Naive B cell (primary cell): Measurements from ENCODE around the gene RSBN1L. TPM values are rescaled to one million over a fixed set of nuclear protein-coding genes. Genes with fewer than 3 reads are reported as not detected.
"Not testable (repeated sequence)": the region's sequence is repeated elsewhere in the genome, so short reads cannot be mapped to it uniquely, and the experiment has no call there.

Experiments used
- ATAC-seq, 2 donors: fragments of 150-1000 bp; cut with Tn5 transposase; 2 replicates each; pipeline ENCODE4 v1.10.0; 2021; ENCODE audit warnings: low read depth in 2 of 2, mild to moderate bottlenecking in 2 of 2, moderate library complexity in 2 of 2
- DNase-seq: peaks from one replicate; pipeline ENCODE4 v3.0.0; 2022
- H3K27ac Mint-ChIP-seq, 6 donors: one replicate each; pipeline ENCODE4 v1.8.0; 2020 to 2022; ENCODE audit warnings: mild to moderate bottlenecking in 6 of 6, mixed read lengths in 6 of 6, moderate library complexity in 5 of 6, inconsistent platforms in 2 of 6
- H3K27me3 Mint-ChIP-seq, 3 donors: one replicate each; pipeline ENCODE4 v1.8.0; 2021 to 2022; ENCODE audit warnings: mixed read lengths in 3 of 3, mild to moderate bottlenecking in 1 of 3
- H3K36me3 Mint-ChIP-seq, 2 donors: one replicate each; pipeline ENCODE4 v1.8.0; 2020 to 2022; ENCODE audit warnings: mixed read lengths in 2 of 2, inconsistent platforms in 1 of 2, mild to moderate bottlenecking in 1 of 2
- H3K4me1 Mint-ChIP-seq, 3 donors: one replicate each; pipeline ENCODE4 v1.8.0; 2020 to 2022; ENCODE audit warnings: mixed read lengths in 3 of 3, inconsistent platforms in 1 of 3, mild to moderate bottlenecking in 1 of 3, moderate library complexity in 1 of 3
- H3K4me3 Mint-ChIP-seq, 8 donors: one replicate each; pipeline ENCODE4 v1.8.0; 2020 to 2022; ENCODE audit warnings: mild to moderate bottlenecking in 8 of 8, mixed read lengths in 8 of 8, moderate library complexity in 8 of 8, inconsistent platforms in 2 of 8
- H3K9me3 Mint-ChIP-seq, 7 donors: one replicate each; pipeline ENCODE4 v1.8.0; 2020 to 2022; ENCODE audit warnings: mixed read lengths in 7 of 7, mild to moderate bottlenecking in 5 of 7, inconsistent platforms in 2 of 7, moderate library complexity in 1 of 7
- polyA plus RNA-seq, 6 donors: library from polyadenylated mRNA; unstranded; fragments of 300-500 nt; fragmentation: Illumina TruSeq; gene quantifications; one replicate each; pipeline ENCODE4 v1.2.3, GENCODE V29; 2021; ENCODE audit warnings: low read depth in 6 of 6

Gene RSBN1L
- 10 to 100 TPM in 1 of 6 donors, 1 to 10 TPM in 5; 4.8 to 10.1 (median 9.2) TPM for polyA plus RNA-seq

DNA sequence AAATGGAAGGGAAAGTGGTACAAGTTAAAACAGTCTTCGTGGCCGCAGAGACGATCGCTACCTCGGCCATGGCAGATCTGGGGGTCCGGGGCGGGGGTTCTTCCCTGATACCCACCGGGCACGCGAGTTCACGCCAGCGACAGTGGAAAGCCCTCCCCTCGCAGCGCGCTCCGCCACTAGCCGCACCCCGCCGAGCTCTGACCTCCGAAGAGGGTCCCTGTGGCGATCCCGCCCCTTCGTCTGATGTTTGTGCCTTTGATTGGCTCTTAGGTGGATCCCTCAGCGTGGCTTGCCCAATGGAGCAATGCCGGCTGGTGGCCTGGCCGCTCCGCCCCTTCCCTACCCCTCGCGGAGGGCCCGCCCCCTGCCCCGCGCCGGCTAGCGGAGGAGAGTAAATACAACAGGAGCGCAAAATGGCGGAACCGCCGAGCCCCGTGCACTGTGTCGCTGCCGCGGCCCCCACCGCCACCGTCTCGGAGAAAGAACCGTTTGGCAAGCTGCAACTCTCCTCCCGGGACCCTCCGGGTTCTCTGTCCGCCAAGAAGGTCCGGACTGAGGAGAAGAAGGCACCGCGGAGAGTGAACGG lies at the start of gene RSBN1L:
RSBN1L (plus strand) TSS at position 403 of the 586 bp plus-strand sequence; CDS start at position 414, 11 bp downstream.
- no peaks in the 10 kb centered on the region for H3K9me3 Mint-ChIP-seq
- peaks cover 28 to 53% (median 36%) of the 10 kb centered on the region in 3 donors for H3K4me1 Mint-ChIP-seq
- H3K27me3 Mint-ChIP-seq, result no peaks in the 10 kb centered on the region
- peak within 1 kb of the TSS; percentile 89 to 100 (median 98) for H3K4me3 Mint-ChIP-seq
- DNase-seq (peak; percentile 98), ATAC-seq (peak; percentile 93)
- H3K36me3 Mint-ChIP-seq, result peaks cover 1 to 3% of the 10 kb centered on the region in 2 donors
- H3K27ac Mint-ChIP-seq, result peak within 1 kb of the TSS; percentile 88 to 97 (median 96)

- no peak overlapping the region for H3K4me3 Mint-ChIP-seq
- ATAC-seq, result no peak
- H3K27ac Mint-ChIP-seq, result peak overlapping the region in 1 of 6 donors; percentile 28
Observed at GRCh38 chr7:77648742-77649338, 47.4 kb upstream of the RSBN1L start.

GRCh38 chr7:77649716-77650349 lies 46.4 kb upstream of the RSBN1L start:
- ATAC-seq (no peak), DNase-seq (no peak)
- H3K27me3 Mint-ChIP-seq, result no peaks in the 10 kb centered on the region
- H3K36me3 Mint-ChIP-seq, result no peaks in the 10 kb centered on the region
- no peaks in the 10 kb centered on the region for H3K9me3 Mint-ChIP-seq
- H3K4me3 Mint-ChIP-seq, result no peak overlapping the region
- peaks cover 0 to 2% (median 0%) of the 10 kb centered on the region in 3 donors for H3K4me1 Mint-ChIP-seq
- H3K27ac Mint-ChIP-seq, result no peak overlapping the region

More at GRCh38 chr7:77648742-77649338, 47.4 kb upstream of the RSBN1L start:
- Mint-ChIP-seq H3K4me1 (peaks cover 0 to 2% (median 0%) of the 10 kb centered on the region in 3 donors), H3K9me3 (no peaks in the 10 kb centered on the region), H3K27me3 (no peaks in the 10 kb centered on the region), H3K36me3 (no peaks in the 10 kb centered on the region)
- no peak for DNase-seq

GRCh38 chr7:77651575-77652162 lies 44.6 kb upstream of the RSBN1L start:
- Mint-ChIP-seq H3K9me3 (no peaks in the 10 kb centered on the region), H3K27me3 (no peaks in the 10 kb centered on the region), H3K4me1 (no peaks in the 10 kb centered on the region), H3K36me3 (no peaks in the 10 kb centered on the region), H3K27ac (no peak overlapping the region), H3K4me3 (no peak overlapping the region)
- DNase-seq (peak; percentile 30), ATAC-seq (no peak)

DNA sequence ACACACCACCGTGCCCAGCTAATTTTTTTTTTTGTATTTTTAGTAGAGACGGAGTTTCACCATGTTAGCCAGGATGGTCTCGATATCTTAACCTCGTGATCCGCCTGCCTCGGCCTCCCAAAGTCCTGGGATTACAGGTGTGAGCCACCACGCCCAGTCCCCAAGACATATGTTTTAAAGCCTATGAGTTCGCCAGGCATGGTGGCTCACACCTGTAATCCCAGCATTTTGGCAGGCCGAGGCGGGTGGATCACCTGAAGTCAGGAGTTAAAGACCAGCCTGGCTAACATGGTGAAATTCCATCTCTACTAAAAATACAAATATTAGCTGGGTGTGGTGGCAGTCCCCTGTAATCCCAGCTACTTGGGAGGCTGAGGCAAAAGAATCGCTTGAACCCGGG lies 43.4 kb upstream of the RSBN1L start:
- H3K27ac Mint-ChIP-seq, H3K4me3 Mint-ChIP-seq, DNase-seq, H3K9me3 Mint-ChIP-seq, ATAC-seq, H3K27me3 Mint-ChIP-seq, H3K4me1 Mint-ChIP-seq, H3K36me3 Mint-ChIP-seq: not testable (repeated sequence)

DNA sequence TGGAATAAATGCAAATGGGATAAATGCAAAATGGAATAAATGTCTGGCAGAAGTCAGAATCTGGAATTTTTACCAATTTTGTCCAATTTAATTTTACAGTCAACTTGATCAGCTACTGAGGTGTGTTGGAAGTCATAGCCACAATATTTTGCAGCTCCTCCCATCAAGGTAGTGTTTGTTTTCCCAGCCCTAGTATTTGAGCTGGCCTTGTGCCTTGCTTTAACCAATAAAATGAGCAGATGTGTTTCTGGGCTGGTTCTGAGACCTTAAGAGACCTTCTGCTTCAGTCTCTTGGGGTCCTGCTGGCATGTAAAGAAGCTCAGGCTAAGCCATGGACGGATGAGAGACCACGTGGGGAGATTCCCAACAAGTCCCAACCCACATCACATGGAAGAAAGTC lies 42.7 kb upstream of the RSBN1L start:
- no peak for ATAC-seq
- H3K4me1 Mint-ChIP-seq, result no peaks in the 10 kb centered on the region
- DNase-seq, result no peak
- H3K9me3 Mint-ChIP-seq, result no peaks in the 10 kb centered on the region
- no peak overlapping the region for H3K4me3 Mint-ChIP-seq
- H3K27ac Mint-ChIP-seq, result no peak overlapping the region
- no peaks in the 10 kb centered on the region for H3K36me3 Mint-ChIP-seq
- no peaks in the 10 kb centered on the region for H3K27me3 Mint-ChIP-seq

DNA sequence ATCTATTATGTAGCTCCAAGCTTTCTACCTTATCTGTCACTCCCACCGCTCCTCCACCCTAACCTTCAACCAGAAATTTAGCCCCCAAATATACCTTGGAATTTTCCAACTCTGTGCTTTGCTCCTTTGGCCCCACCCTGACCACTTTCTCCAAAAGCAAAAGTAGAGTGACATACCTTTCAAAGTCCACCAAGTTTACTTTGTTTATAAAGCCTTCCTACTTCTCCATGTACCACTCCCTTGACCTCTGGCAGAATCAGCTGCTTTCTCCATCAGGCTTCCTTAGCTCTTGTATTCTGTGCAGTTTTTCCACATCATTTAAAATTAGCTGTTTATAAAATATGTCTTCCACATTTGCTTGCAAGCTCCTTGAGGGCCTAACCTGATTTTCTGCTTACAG lies 40.9 kb upstream of the RSBN1L start:
- no peak for DNase-seq
- H3K9me3 Mint-ChIP-seq, result no peaks in the 10 kb centered on the region
- no peaks in the 10 kb centered on the region for H3K27me3 Mint-ChIP-seq
- H3K4me3 Mint-ChIP-seq, result no peak overlapping the region
- no peaks in the 10 kb centered on the region for H3K36me3 Mint-ChIP-seq
- peak overlapping the region in 2 of 6 donors; percentile 12 to 53 for H3K27ac Mint-ChIP-seq
- ATAC-seq, result no peak
- no peaks in the 10 kb centered on the region for H3K4me1 Mint-ChIP-seq

DNA sequence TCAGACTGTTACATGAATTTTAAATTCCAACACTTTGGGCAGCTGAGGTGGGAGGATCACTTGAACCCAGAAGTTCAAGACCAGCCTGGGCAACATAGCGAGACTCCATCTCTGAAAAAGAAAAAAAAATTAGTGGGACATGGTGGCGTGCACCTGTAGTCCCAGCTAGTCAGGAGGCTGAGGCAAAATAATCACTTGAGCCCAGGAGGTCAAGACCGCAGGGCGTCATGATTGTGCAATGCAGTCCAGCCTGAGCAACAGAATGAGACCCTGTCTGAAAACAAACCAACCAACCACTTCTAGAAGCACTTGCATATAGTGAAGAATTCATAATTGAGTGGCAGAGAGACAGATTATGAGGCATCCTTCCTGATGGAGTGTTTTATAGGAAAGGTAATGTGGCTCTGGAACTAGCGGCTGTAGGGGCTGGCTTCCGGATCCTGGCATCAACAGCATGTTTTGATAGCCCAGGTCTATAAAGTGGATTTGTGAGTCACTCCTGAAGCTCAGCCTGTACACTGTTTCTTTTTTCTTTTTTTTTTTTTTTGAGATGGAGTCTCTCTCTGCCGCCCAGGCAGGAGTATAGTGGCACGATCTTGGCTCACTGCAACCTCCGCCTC lies 40.3 kb upstream of the RSBN1L start:
- no peaks in the 10 kb centered on the region for H3K27me3 Mint-ChIP-seq
- peak overlapping the region in 2 of 6 donors; percentile 12 to 53 for H3K27ac Mint-ChIP-seq
- ATAC-seq (no peak), DNase-seq (no peak)
- no peaks in the 10 kb centered on the region for H3K4me1 Mint-ChIP-seq
- H3K9me3 Mint-ChIP-seq, result no peaks in the 10 kb centered on the region
- no peaks in the 10 kb centered on the region for H3K36me3 Mint-ChIP-seq
- H3K4me3 Mint-ChIP-seq, result no peak overlapping the region

DNA sequence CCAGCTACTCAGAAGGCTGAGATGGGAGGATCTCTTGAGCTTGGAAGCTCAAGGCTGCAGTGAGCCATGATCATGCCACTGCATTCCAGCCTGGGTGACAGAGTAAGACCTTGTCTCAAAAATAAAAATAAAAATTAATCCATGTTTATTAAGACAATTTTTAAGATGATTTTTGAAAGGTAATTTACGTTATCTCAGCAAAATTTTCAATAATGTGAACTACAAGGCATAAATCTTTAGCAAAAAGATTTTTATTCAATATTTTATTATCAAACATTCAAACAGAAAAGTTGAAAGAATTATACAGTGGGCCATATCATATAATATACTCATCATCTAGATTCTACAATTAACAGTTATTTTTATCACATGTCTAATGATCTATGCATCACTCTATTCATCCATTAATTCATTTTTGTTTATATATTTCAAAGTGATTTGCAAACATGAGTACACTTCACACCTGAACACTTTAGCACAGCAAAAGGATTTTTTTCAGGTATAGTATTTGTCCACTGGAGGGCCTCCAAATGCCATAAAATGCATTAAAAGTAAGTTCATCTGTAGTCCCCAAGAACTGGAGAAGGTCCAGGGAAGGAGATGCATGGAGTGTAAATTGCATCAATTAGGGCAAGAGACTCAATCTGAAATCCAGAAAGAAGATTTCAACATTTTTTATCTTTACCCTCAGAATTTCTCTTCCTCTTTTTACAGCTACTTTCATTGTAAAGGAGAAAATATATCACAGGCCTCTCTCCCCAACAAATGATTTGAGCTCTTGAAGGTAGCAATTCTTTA lies 38.6 kb upstream of the RSBN1L start:
- H3K27ac Mint-ChIP-seq, result no peak overlapping the region
- no peak overlapping the region for H3K4me3 Mint-ChIP-seq
- H3K9me3 Mint-ChIP-seq, result no peaks in the 10 kb centered on the region
- peak in 1 of 2 donors; percentile 45 for ATAC-seq
- DNase-seq, result peak; percentile 19
- no peaks in the 10 kb centered on the region for H3K36me3 Mint-ChIP-seq
- H3K27me3 Mint-ChIP-seq, result no peaks in the 10 kb centered on the region
- no peaks in the 10 kb centered on the region for H3K4me1 Mint-ChIP-seq

DNA sequence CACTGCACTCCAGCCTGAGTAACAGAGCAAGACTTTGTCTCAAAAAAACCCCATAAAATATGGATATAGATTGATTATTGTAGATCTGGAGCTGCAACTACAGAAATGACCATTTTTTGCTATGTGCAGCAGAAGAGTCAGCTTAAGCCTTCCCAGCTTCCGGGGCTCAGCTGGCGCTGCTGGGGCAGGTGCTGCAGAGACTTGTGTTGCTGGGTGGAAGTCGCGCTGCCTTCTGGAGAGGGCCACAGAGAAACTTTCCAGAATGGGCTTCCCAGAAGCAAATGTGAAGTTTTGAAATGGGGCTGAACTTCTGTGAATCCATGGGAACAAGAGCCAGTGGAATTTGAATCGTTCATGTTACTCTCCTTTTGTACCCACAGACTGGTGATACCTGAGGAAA lies 37.3 kb upstream of the RSBN1L start:
- Mint-ChIP-seq H3K27ac (no peak overlapping the region), H3K4me1 (no peaks in the 10 kb centered on the region), H3K9me3 (no peaks in the 10 kb centered on the region), H3K4me3 (no peak overlapping the region), H3K27me3 (no peaks in the 10 kb centered on the region), H3K36me3 (no peaks in the 10 kb centered on the region)
- ATAC-seq, result no peak
- no peak for DNase-seq

- H3K36me3 Mint-ChIP-seq, result no peaks in the 10 kb centered on the region
- H3K4me3 Mint-ChIP-seq, result no peak overlapping the region
- H3K27me3 Mint-ChIP-seq, result no peaks in the 10 kb centered on the region
- DNase-seq, result no peak
- H3K9me3 Mint-ChIP-seq, result no peaks in the 10 kb centered on the region
- H3K4me1 Mint-ChIP-seq, result no peaks in the 10 kb centered on the region
- ATAC-seq, result no peak
- H3K27ac Mint-ChIP-seq, result no peak overlapping the region
Observed at GRCh38 chr7:77661816-77662215, 34.4 kb upstream of the RSBN1L start.

- H3K36me3 Mint-ChIP-seq, result no peaks in the 10 kb centered on the region
- H3K27me3 Mint-ChIP-seq, result no peaks in the 10 kb centered on the region
- ATAC-seq (no peak), DNase-seq (no peak)
- H3K9me3 Mint-ChIP-seq, result no peaks in the 10 kb centered on the region
- H3K27ac Mint-ChIP-seq, result peak overlapping the region in 1 of 6 donors; percentile 38
- H3K4me1 Mint-ChIP-seq, result no peaks in the 10 kb centered on the region
- H3K4me3 Mint-ChIP-seq, result no peak overlapping the region
Observed at GRCh38 chr7:77662869-77663268, 33.4 kb upstream of the RSBN1L start.

- H3K9me3 Mint-ChIP-seq, result no peaks in the 10 kb centered on the region
- ATAC-seq (no peak), DNase-seq (no peak)
- H3K36me3 Mint-ChIP-seq, result no peaks in the 10 kb centered on the region
- H3K4me1 Mint-ChIP-seq, result no peaks in the 10 kb centered on the region
- no peak overlapping the region for H3K4me3 Mint-ChIP-seq
- no peaks in the 10 kb centered on the region for H3K27me3 Mint-ChIP-seq
- no peak overlapping the region for H3K27ac Mint-ChIP-seq
Observed at GRCh38 chr7:77664715-77665114, 31.5 kb upstream of the RSBN1L start.
